ENCODE measurements around the gene NTM. TPM values are rescaled to one million over a fixed set of nuclear protein-coding genes. Genes with fewer than 3 reads are reported as not detected.

The NTM gene
- total RNA-seq, 3 donors from 2014 or later: 0.66 to 9.0 (median 1.0) TPM

- TF ChIP-seq POLR2AphosphoS5 (IDR thresholded peaks at IDR 0.05) (no peak), POLR2A (IDR thresholded peaks at IDR 0.05) (no peak), CTCF (IDR thresholded peaks at IDR 0.05) (no peak)
- H3K9me3 ChIP-seq: no peaks in the 10 kb centered on the region
- H3K27me3 ChIP-seq: peaks cover 0 to 3% of the 10 kb centered on the region in 2 donors
- H3K4me3 ChIP-seq: no peak overlapping the region
- H3K27ac ChIP-seq: no peak overlapping the region
- no peaks in the 10 kb centered on the region for H3K4me1 ChIP-seq
- DNase-seq (ENCODE audit: low spot score in 2 of 2): no peak
- intact Hi-C loops (cut with DNase I; ENCODE audit: low total_unique reads): no loop called here
- no peaks in the 10 kb centered on the region for H3K36me3 ChIP-seq
Observed at GRCh38 chr11:132050577-132051165, 680.3 kb downstream of the NTM start.

DNA sequence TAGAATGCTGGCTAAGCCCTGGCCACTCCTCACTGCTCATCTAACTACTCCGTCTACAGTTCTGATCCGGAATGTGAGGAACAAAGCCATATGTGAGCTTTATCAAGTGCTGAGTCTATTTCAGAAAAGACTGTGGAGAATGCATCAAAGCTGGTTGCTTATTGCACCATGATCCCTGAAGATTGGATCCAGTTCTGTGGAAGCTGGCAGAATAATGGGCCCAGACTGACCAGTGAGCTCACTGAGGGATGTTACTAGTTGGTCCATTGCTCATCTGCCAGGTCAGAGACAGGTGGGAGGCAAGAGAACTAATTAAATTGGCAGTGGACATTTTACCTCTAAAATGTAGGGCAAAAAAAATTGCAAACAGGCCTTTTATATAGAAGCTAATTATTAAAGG lies 681.3 kb downstream of the NTM start:
- Histone ChIP-seq H3K27me3 (peaks cover 0 to 3% of the 10 kb centered on the region in 2 donors), H3K9me3 (no peaks in the 10 kb centered on the region), H3K4me3 (no peak overlapping the region), H3K36me3 (no peaks in the 10 kb centered on the region), H3K4me1 (no peaks in the 10 kb centered on the region), H3K27ac (no peak overlapping the region)
- no peak for DNase-seq (ENCODE audit: low spot score in 2 of 2)
- intact Hi-C loops (cut with DNase I; ENCODE audit: low total_unique reads): no loop called here
- TF ChIP-seq POLR2A (IDR thresholded peaks at IDR 0.05) (no peak), POLR2AphosphoS5 (IDR thresholded peaks at IDR 0.05) (no peak)

DNA sequence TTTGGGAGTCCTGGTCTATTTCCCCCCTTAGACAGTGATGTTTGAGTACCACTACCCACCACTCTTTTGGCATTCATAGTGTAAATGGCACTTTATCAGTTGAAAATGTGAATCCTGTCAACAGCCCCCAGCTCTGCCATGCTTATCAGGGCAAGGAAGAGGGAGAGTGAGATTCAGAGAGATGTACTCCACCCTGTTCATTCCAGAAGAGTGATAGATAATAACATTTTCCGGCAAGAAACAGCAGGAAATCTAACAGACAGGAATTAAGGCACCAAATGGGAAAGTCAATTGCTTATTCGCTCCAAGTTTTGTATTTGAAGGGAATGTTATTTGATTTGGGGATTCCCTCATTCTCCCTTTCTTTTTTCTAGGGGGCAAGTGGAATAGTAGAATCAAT lies 681.9 kb downstream of the NTM start:
- Histone ChIP-seq H3K36me3 (no peaks in the 10 kb centered on the region), H3K4me3 (no peak overlapping the region), H3K27ac (no peak overlapping the region), H3K4me1 (no peaks in the 10 kb centered on the region), H3K9me3 (no peaks in the 10 kb centered on the region), H3K27me3 (peaks cover 0 to 3% of the 10 kb centered on the region in 2 donors)
- intact Hi-C loops (cut with DNase I; ENCODE audit: low total_unique reads): no loop called here
- DNase-seq (ENCODE audit: low spot score in 2 of 2): no peak
- TF ChIP-seq POLR2AphosphoS5 (IDR thresholded peaks at IDR 0.05) (no peak), CTCF (IDR thresholded peaks at IDR 0.05) (no peak), POLR2A (IDR thresholded peaks at IDR 0.05) (no peak)

- H3K9me3 ChIP-seq: no peaks in the 10 kb centered on the region
Observed at GRCh38 chr11:132052904-132053303, 682.5 kb downstream of the NTM start.

GRCh38 chr11:132054822-132055221 lies 684.4 kb downstream of the NTM start:
- intact Hi-C loops (cut with DNase I; ENCODE audit: low total_unique reads): no loop called here
- TF ChIP-seq POLR2A (IDR thresholded peaks at IDR 0.05): no peak
- TF ChIP-seq POLR2AphosphoS5 (IDR thresholded peaks at IDR 0.05): no peak
- TF ChIP-seq CTCF (IDR thresholded peaks at IDR 0.05): no peak
- Histone ChIP-seq H3K27me3 (peaks cover 0 to 2% of the 10 kb centered on the region in 2 donors), H3K4me1 (no peaks in the 10 kb centered on the region), H3K36me3 (no peaks in the 10 kb centered on the region), H3K9me3 (no peaks in the 10 kb centered on the region), H3K4me3 (no peak overlapping the region), H3K27ac (no peak overlapping the region)
- no peak for DNase-seq (ENCODE audit: low spot score in 2 of 2)

More at GRCh38 chr11:132052904-132053303, 682.5 kb downstream of the NTM start:
- Histone ChIP-seq H3K36me3 (no peaks in the 10 kb centered on the region), H3K27me3 (peaks cover 0 to 3% of the 10 kb centered on the region in 2 donors), H3K4me1 (no peaks in the 10 kb centered on the region), H3K27ac (no peak overlapping the region), H3K4me3 (no peak overlapping the region)
- TF ChIP-seq POLR2A (IDR thresholded peaks at IDR 0.05): no peak
- TF ChIP-seq POLR2AphosphoS5 (IDR thresholded peaks at IDR 0.05): no peak
- no peak for TF ChIP-seq CTCF (IDR thresholded peaks at IDR 0.05)
- intact Hi-C loops (cut with DNase I; ENCODE audit: low total_unique reads): no loop called here
- DNase-seq (ENCODE audit: low spot score in 2 of 2): no peak

All from breast epithelium (tissue), 4 donors.